Chondrocyte (in vitro differentiated cells): ENCODE data around the gene RIMS4. TPM values are rescaled to one million over a fixed set of nuclear protein-coding genes. Genes with fewer than 3 reads are reported as not detected.

Experiments
- DNase-seq: peaks from one replicate; pipeline ENCODE4 v3.0.0; 2021; ENCODE audit warnings: mixed read lengths, low spot score
- H3K27ac Mint-ChIP-seq: one replicate; pipeline ENCODE4 v1.8.0; 2021; ENCODE audit warnings: mild to moderate bottlenecking, moderate library complexity, mixed read lengths; ENCODE audit not compliant: unreplicated experiment
- H3K27me3 Mint-ChIP-seq: 2 replicates; pipeline ENCODE4 v1.8.0; 2021; ENCODE audit warnings: low read depth, mixed read lengths
- H3K36me3 Mint-ChIP-seq: 2 replicates; pipeline ENCODE4 v1.8.0; 2021; ENCODE audit warnings: low read depth, mixed read lengths
- H3K4me1 Mint-ChIP-seq: 2 replicates; pipeline ENCODE4 v1.8.0; 2021; ENCODE audit warnings: low read depth, mild to moderate bottlenecking, mixed read lengths
- H3K4me3 Mint-ChIP-seq: one replicate; pipeline ENCODE4 v1.8.0; 2021; ENCODE audit warnings: mild to moderate bottlenecking, moderate library complexity, mixed read lengths; ENCODE audit not compliant: unreplicated experiment
- H3K9me3 Mint-ChIP-seq: 2 replicates; pipeline ENCODE4 v1.8.0; 2021; ENCODE audit warnings: low read depth, mixed read lengths
- CTCF ChIP-seq: fragments of 200-600 bp; sonication (generic); IDR thresholded peaks from 2 replicates; pipeline ENCODE4 v1.5.0; 2021; ENCODE audit warnings: antibody characterized with exemption, mild to moderate bottlenecking, moderate library complexity
- total RNA-seq: library from RNA; stranded (reverse); gene quantifications from 3 replicates; pipeline ENCODE4 v1.2.1, GENCODE V29; 2021

RIMS4 gene
- total RNA-seq, 1 donor from 2014 or later, result 2.1 TPM

GRCh38 chr20:44836601-44837120 is 26.3 kb upstream of the RIMS4 start:
- H3K4me3 Mint-ChIP-seq, result no peak overlapping the region
- peaks cover 4% of the 10 kb centered on the region for H3K36me3 Mint-ChIP-seq
- no peak for TF ChIP-seq CTCF
- H3K27ac Mint-ChIP-seq, result no peak overlapping the region
- peaks cover 41% of the 10 kb centered on the region for H3K27me3 Mint-ChIP-seq
- peaks cover 4% of the 10 kb centered on the region for H3K9me3 Mint-ChIP-seq
- DNase-seq, result no peak
- H3K4me1 Mint-ChIP-seq, result peaks cover 3% of the 10 kb centered on the region

GRCh38 chr20:44835661-44836221 is 25.4 kb upstream of the RIMS4 start:
- TF ChIP-seq CTCF, result no peak
- peaks cover 39% of the 10 kb centered on the region for H3K27me3 Mint-ChIP-seq
- peaks cover 3% of the 10 kb centered on the region for H3K4me1 Mint-ChIP-seq
- H3K4me3 Mint-ChIP-seq, result no peak overlapping the region
- peaks cover 5% of the 10 kb centered on the region for H3K9me3 Mint-ChIP-seq
- no peak for DNase-seq
- H3K27ac Mint-ChIP-seq, result no peak overlapping the region
- H3K36me3 Mint-ChIP-seq, result peaks cover 4% of the 10 kb centered on the region

- peaks cover 34% of the 10 kb centered on the region for H3K27me3 Mint-ChIP-seq
- no peak for TF ChIP-seq CTCF
- no peak overlapping the region for H3K4me3 Mint-ChIP-seq
- peaks cover 6% of the 10 kb centered on the region for H3K9me3 Mint-ChIP-seq
- H3K27ac Mint-ChIP-seq, result no peak overlapping the region
- DNase-seq, result no peak
- H3K36me3 Mint-ChIP-seq, result no peaks in the 10 kb centered on the region
- H3K4me1 Mint-ChIP-seq, result peaks cover 3% of the 10 kb centered on the region
These were observed 24.8 kb upstream of the RIMS4 start for GRCh38 chr20:44835116-44835515.

GRCh38 chr20:44834693-44835092 is 24.3 kb upstream of the RIMS4 start:
- TF ChIP-seq CTCF, result no peak
- H3K4me3 Mint-ChIP-seq, result no peak overlapping the region
- H3K27me3 Mint-ChIP-seq, result peaks cover 37% of the 10 kb centered on the region
- peaks cover 3% of the 10 kb centered on the region for H3K4me1 Mint-ChIP-seq
- no peaks in the 10 kb centered on the region for H3K36me3 Mint-ChIP-seq
- DNase-seq, result no peak
- peaks cover 6% of the 10 kb centered on the region for H3K9me3 Mint-ChIP-seq
- H3K27ac Mint-ChIP-seq, result no peak overlapping the region

GRCh38 chr20:44833437-44833836 is 23.1 kb upstream of the RIMS4 start:
- no peak overlapping the region for H3K4me3 Mint-ChIP-seq
- H3K9me3 Mint-ChIP-seq, result peaks cover 7% of the 10 kb centered on the region
- no peak for DNase-seq

More at GRCh38 chr20:44833437-44833836, 23.1 kb upstream of the RIMS4 start:
- Mint-ChIP-seq H3K27me3 (peaks cover 36% of the 10 kb centered on the region), H3K27ac (no peak overlapping the region), H3K4me1 (peaks cover 3% of the 10 kb centered on the region), H3K36me3 (no peaks in the 10 kb centered on the region)
- no peak for TF ChIP-seq CTCF
